K562 (cell line): ENCODE data around the gene TMPRSS9. TPM values are rescaled to one million over a fixed set of nuclear protein-coding genes. Genes with fewer than 3 reads are reported as not detected.

ENCODE experiments used
- ARID4B ChIP-seq: sonication (generic); formaldehyde crosslinking; IDR thresholded peaks from 2 replicates; pipeline ENCODE4 v1.8.0; 2022; ENCODE audit warnings: mild to moderate bottlenecking, missing genetic modification reagents
- EGR1 ChIP-seq: fragments of 450-650 bp; conservative IDR thresholded peaks from 2 replicates; pipeline ENCODE4 v1.6.1; 2017; ENCODE audit warnings: mild to moderate bottlenecking
- FOS ChIP-seq: IDR thresholded peaks from 3 replicates; pipeline ENCODE4 v1.6.1; 2011; ENCODE audit not compliant: insufficient read length; ENCODE audit errors: extremely low read depth
- HDAC1 ChIP-seq, 2 experiments: fragments of 450-650 bp; IDR thresholded peaks; 2 replicates each; pipeline ENCODE4 v1.6.1; 2016 to 2017; ENCODE audit warnings: inconsistent platforms in 1 of 2, mild to moderate bottlenecking in 1 of 2, moderate library complexity in 1 of 2
- MIER1 ChIP-seq: fragments of 450-650 bp; IDR thresholded peaks from 2 replicates; pipeline ENCODE4 v1.6.1; 2016; ENCODE audit warnings: antibody characterized with exemption, mild to moderate bottlenecking, low read depth
- MYNN ChIP-seq, 2 experiments: sonication (generic); formaldehyde crosslinking in 1 of 2; IDR thresholded peaks; 2 replicates each; pipeline versions ENCODE4 v1.5.0 to v1.6.1; 2016 to 2020; ENCODE audit warnings: antibody characterized with exemption in 1 of 2, missing genetic modification reagents in 1 of 2
- NELFE ChIP-seq: IDR thresholded peaks from 2 replicates; pipeline ENCODE4 v1.6.1; 2011; ENCODE audit warnings: mild to moderate bottlenecking; ENCODE audit not compliant: insufficient read depth, insufficient read length
- NEUROD1 ChIP-seq: fragments of 150-350 bp; IDR thresholded peaks from 2 replicates; pipeline ENCODE4 v1.6.1; 2014; ENCODE audit warnings: borderline replicate concordance, low read length, low read depth; ENCODE audit not compliant: partially characterized antibody
- NR3C1 ChIP-seq: sonication (generic); formaldehyde crosslinking; IDR thresholded peaks from 2 replicates; pipeline ENCODE4 v1.8.1; 2022; ENCODE audit warnings: missing genetic modification reagents
- PHB ChIP-seq: fragments of 250-450 bp; sonication (Bioruptor Pico); IDR thresholded peaks from 2 replicates; pipeline ENCODE4 v1.5.0; 2021
- PHF8 ChIP-seq: fragments of 200-600 bp; sonication (generic); IDR thresholded peaks from 2 replicates; pipeline ENCODE4 v1.6.1; 2012; ENCODE audit warnings: mixed run types, mild to moderate bottlenecking, inconsistent platforms, low read length, moderate library complexity, borderline replicate concordance
- RFX1 ChIP-seq: fragments of 450-650 bp; IDR thresholded peaks from 2 replicates; pipeline ENCODE4 v1.6.1; 2016; ENCODE audit warnings: mild to moderate bottlenecking, moderate library complexity
- SNAPC5 ChIP-seq: fragments of 250-450 bp; sonication (Bioruptor Pico); IDR thresholded peaks from 2 replicates; pipeline ENCODE4 v1.8.0; 2021; ENCODE audit warnings: moderate library complexity, mild to moderate bottlenecking, inconsistent platforms
- SP2 ChIP-seq: IDR thresholded peaks from 2 replicates; pipeline ENCODE4 v1.6.1; 2011; ENCODE audit warnings: mild to moderate bottlenecking, low read depth, low read length, moderate library complexity; ENCODE audit not compliant: poor library complexity, severe bottlenecking; ENCODE audit errors: extremely low read depth
- STAG1 ChIP-seq: sonication (generic); formaldehyde crosslinking; IDR thresholded peaks from 2 replicates; pipeline ENCODE4 v1.5.0; 2020; ENCODE audit warnings: missing genetic modification reagents, borderline replicate concordance
- THAP12 ChIP-seq: fragments of 250-450 bp; sonication (Bioruptor Pico); IDR thresholded peaks from 2 replicates; pipeline ENCODE4 v1.9.0; 2021; ENCODE audit warnings: mild to moderate bottlenecking, inconsistent platforms
- TSC22D4 ChIP-seq: fragments of 450-650 bp; IDR thresholded peaks from 2 replicates; pipeline ENCODE4 v1.6.1; 2016; ENCODE audit warnings: missing genetic modification characterization, missing biosample characterization, control low read depth
- ZEB2 ChIP-seq: fragments of 450-650 bp; IDR thresholded peaks from 2 replicates; pipeline ENCODE4 v1.6.1; 2016
- ZNF140 ChIP-seq: fragments of 250-450 bp; sonication (Bioruptor Pico); IDR thresholded peaks from 2 replicates; pipeline ENCODE4 v1.8.0; 2021; ENCODE audit warnings: moderate library complexity, mild to moderate bottlenecking, inconsistent platforms
- polyA plus RNA-seq, 8 experiments: library from polyadenylated mRNA; depleted of rRNA in 4 of 8; stranded (reverse) in 5 of 8; unstranded in 3 of 8; fragments of >200 nt; fragmentation: Nextera tagmentation in 2 of 8; fragmentation: Illumina TruSeq in 1 of 8; extraction: Ambion mirVana in 2 of 8; extraction: Trizol in 1 of 8; gene quantifications; 2 replicates each; pipeline versions ENCODE4 v1.2.1 to v1.2.3, GENCODE V29; 2011 to 2014; ENCODE audit warnings: inconsistent platforms in 1 of 8, missing spikeins in 1 of 8
- total RNA-seq, 7 experiments: library from RNA; depleted of rRNA in 6 of 7; stranded (reverse); fragments of >200 nt in 6 of 7; fragmentation: Illumina TruSeq in 2 of 7; extraction: Trizol in 2 of 7; gene quantifications; 2 replicates each; pipeline versions ENCODE4 v1.2.1 to v1.2.3, GENCODE V29; 2011 to 2021; ENCODE audit warnings: low replicate concordance in 1 of 7

Gene TMPRSS9
- total and polyA plus RNA-seq, 9 of the 15 experiments (the other 6 are each of a cell fraction or from before 2014, with no cell fraction given) = 0.01 to 0.03 TPM; not detected in 7

GRCh38 chr19:2385053-2385721 is 25.1 kb downstream of the TMPRSS9 start (continued):
- TF ChIP-seq ZNF140 (CRISPR knock-in tag) (no peak), THAP12 (CRISPR knock-in tag) (no peak), MYNN (IDR thresholded peaks at IDR 0.05) (no peak), MYNN (CRISPR knock-in tag; IDR thresholded peaks at IDR 0.05) (no peak), RFX1 (no peak), ZEB2 (no peak), ARID4B (CRISPR knock-in tag) (peak; percentile 92), EGR1 (no peak), FOS (peak; percentile 15), TSC22D4 (tag) (no peak), HDAC1 (IDR thresholded peaks at IDR 0.05) (peak in 1 of 2 experiments; percentile 95; a peak in 2 of 4 replicates), NELFE (no peak), SP2 (no peak), SNAPC5 (CRISPR knock-in tag) (no peak), MIER1 (0 out of 2 replicates have a peak, but pooled peaks have one; percentile 40), STAG1 (CRISPR knock-in tag) (no peak), PHB (CRISPR knock-in tag) (no peak), NR3C1 (CRISPR knock-in tag) (no peak), PHF8 (peak; percentile 47; the same call in 1 of the 2 replicates), NEUROD1 (peak; percentile 32)
